ENCODE measurements around the gene DPP4.

GRCh38 chr2:162029287-162029901 is 44.6 kb downstream of the DPP4 start:
- TF ChIP-seq, protein P1, sequence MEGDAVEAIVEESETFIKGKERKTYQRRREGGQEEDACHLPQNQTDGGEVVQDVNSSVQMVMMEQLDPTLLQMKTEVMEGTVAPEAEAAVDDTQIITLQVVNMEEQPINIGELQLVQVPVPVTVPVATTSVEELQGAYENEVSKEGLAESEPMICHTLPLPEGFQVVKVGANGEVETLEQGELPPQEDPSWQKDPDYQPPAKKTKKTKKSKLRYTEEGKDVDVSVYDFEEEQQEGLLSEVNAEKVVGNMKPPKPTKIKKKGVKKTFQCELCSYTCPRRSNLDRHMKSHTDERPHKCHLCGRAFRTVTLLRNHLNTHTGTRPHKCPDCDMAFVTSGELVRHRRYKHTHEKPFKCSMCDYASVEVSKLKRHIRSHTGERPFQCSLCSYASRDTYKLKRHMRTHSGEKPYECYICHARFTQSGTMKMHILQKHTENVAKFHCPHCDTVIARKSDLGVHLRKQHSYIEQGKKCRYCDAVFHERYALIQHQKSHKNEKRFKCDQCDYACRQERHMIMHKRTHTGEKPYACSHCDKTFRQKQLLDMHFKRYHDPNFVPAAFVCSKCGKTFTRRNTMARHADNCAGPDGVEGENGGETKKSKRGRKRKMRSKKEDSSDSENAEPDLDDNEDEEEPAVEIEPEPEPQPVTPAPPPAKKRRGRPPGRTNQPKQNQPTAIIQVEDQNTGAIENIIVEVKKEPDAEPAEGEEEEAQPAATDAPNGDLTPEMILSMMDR (conservative IDR thresholded peaks at IDR 0.05 in 1 of 2, IDR thresholded peaks at IDR 0.05 in 1 of 2; ENCODE audit: extremely low read depth in 1 of 2, insufficient read depth in 1 of 2, low read depth in 1 of 2, low read length in 2 of 2) = no peak
- TF ChIP-seq EZH2 (IDR thresholded peaks at IDR 0.05; ENCODE audit: borderline replicate concordance, low read length) = no peak

Data from mammary epithelial cell (primary cell).